ENCODE results near the gene BICRAL. TPM values are rescaled to one million over a fixed set of nuclear protein-coding genes. Genes with fewer than 3 reads are reported as not detected.

Gene BICRAL
- total RNA-seq, 3 donors from 2014 or later (not counting 1 experiment from before 2014, with no cell fraction given): 31.1 to 43.4 (median 37.1) TPM

DNA sequence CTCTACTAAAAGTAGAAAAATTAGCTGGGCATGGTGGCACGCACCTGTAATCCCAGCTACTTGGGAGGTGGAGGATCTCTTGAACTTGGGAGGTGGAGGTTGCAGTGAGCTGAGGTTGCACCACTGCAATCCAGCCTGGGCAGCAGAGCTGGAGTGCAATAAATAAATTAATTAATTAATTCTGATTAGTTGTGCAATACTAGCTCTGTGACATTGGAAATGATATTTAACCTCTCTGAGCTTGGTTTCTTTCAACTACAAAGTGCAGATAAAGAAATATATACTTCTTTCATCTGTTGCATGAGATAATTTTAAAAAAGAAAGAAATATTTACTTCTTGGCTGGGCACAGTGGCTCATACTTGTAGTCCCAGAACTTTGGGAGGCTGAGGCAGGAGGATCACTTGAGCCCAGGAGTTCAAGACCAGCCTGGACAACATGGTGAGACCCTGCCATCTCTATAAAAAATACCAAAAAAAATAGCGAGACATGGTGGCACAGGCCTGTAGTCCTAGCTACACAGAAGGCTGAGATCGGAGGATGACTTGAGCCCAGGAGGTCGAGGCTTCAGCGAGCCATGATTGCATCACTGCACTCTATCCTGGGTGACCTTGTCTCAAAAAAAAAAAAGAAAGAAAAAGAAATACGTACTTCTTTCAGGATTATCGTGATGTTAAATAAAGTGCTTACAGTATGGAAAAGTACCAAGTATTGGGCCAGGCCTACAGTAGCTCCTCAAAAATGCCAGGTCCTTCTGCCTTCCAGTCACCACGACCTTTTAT is 20.4 kb upstream of the BICRAL start:
- Mint-ChIP-seq H3K4me1 (peaks cover 17 to 31% of the 10 kb centered on the region in 2 donors), H3K27ac (no peak overlapping the region), H3K4me3 (no peak overlapping the region), H3K36me3 (no peaks in the 10 kb centered on the region), H3K9me3 (no peaks in the 10 kb centered on the region), H3K27me3 (ENCODE audit: low read depth in 2 of 2) (no peaks in the 10 kb centered on the region)
- 94% methylated on average over 8 of the region's 8 CpGs for WGBS (ENCODE audit: insufficient coverage)
- DNase-seq (no peak), ATAC-seq (no peak)
- Histone ChIP-seq H3K4me1 (ENCODE audit: control insufficient read depth, insufficient read depth, low read length) (peaks cover 6% of the 10 kb centered on the region), H3K36me3 (ENCODE audit: control insufficient read depth, insufficient read depth, low read length) (peaks cover 2% of the 10 kb centered on the region), H3K27ac (ENCODE audit: low read length) (no peak overlapping the region), H3K4me3 (ENCODE audit: low read length) (no peak overlapping the region), H3K27me3 (ENCODE audit: control insufficient read depth, insufficient read depth, low read length) (no peaks in the 10 kb centered on the region), H3K9me3 (ENCODE audit: control insufficient read depth, insufficient read depth, low read length) (no peaks in the 10 kb centered on the region)
- intact Hi-C loops (cut with micrococcal nuclease): no loop called here
- TF ChIP-seq, protein P1, sequence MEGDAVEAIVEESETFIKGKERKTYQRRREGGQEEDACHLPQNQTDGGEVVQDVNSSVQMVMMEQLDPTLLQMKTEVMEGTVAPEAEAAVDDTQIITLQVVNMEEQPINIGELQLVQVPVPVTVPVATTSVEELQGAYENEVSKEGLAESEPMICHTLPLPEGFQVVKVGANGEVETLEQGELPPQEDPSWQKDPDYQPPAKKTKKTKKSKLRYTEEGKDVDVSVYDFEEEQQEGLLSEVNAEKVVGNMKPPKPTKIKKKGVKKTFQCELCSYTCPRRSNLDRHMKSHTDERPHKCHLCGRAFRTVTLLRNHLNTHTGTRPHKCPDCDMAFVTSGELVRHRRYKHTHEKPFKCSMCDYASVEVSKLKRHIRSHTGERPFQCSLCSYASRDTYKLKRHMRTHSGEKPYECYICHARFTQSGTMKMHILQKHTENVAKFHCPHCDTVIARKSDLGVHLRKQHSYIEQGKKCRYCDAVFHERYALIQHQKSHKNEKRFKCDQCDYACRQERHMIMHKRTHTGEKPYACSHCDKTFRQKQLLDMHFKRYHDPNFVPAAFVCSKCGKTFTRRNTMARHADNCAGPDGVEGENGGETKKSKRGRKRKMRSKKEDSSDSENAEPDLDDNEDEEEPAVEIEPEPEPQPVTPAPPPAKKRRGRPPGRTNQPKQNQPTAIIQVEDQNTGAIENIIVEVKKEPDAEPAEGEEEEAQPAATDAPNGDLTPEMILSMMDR (IDR thresholded peaks at IDR 0.05): no peak

DNA sequence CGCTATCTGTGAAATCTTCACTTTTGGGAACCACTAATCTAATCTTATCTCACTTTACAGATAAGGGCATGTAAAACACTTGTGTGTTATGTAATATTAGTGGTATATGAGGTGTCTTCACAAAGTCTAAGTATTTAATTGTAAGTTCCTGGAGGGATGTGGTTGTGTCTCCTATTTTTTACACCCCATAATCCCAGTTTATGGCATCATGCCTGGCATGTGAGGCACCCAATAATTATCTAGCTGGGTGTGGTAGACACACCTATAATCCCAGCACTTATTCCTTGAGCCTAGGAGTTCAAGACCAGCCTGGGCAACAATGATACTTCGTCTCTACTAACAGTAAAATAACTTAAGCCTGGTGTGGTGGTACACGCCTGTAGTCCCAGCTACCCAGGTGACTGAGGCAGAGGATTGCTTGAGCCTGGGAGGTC is 19.4 kb upstream of the BICRAL start:
- Histone ChIP-seq H3K9me3 (ENCODE audit: control insufficient read depth, insufficient read depth, low read length) (no peaks in the 10 kb centered on the region), H3K27ac (ENCODE audit: low read length) (no peak overlapping the region), H3K4me1 (ENCODE audit: control insufficient read depth, insufficient read depth, low read length) (peaks cover 14% of the 10 kb centered on the region), H3K4me3 (ENCODE audit: low read length) (no peak overlapping the region), H3K36me3 (ENCODE audit: control insufficient read depth, insufficient read depth, low read length) (peaks cover 2% of the 10 kb centered on the region), H3K27me3 (ENCODE audit: control insufficient read depth, insufficient read depth, low read length) (no peaks in the 10 kb centered on the region)
- H3K36me3 Mint-ChIP-seq: no peaks in the 10 kb centered on the region
- 94% methylated on average over 2 of the region's 3 CpGs for WGBS (ENCODE audit: insufficient coverage)
- DNase-seq (no peak), ATAC-seq (no peak)
- no peaks in the 10 kb centered on the region for H3K9me3 Mint-ChIP-seq
- no peak overlapping the region for H3K4me3 Mint-ChIP-seq
- no peak overlapping the region for H3K27ac Mint-ChIP-seq
- intact Hi-C loops (cut with micrococcal nuclease): no loop called here
- H3K4me1 Mint-ChIP-seq: peaks cover 26 to 41% of the 10 kb centered on the region in 2 donors
- no peaks in the 10 kb centered on the region for H3K27me3 Mint-ChIP-seq (ENCODE audit: low read depth in 2 of 2)
- TF ChIP-seq, protein P1 (IDR thresholded peaks at IDR 0.05): no peak

- Mint-ChIP-seq H3K27ac (no peak overlapping the region), H3K4me1 (peaks cover 31 to 44% of the 10 kb centered on the region in 2 donors), H3K27me3 (ENCODE audit: low read depth in 2 of 2) (no peaks in the 10 kb centered on the region), H3K9me3 (no peaks in the 10 kb centered on the region), H3K4me3 (no peak overlapping the region), H3K36me3 (no peaks in the 10 kb centered on the region)
- ATAC-seq (no peak), DNase-seq (no peak)
- Histone ChIP-seq H3K27ac (ENCODE audit: low read length) (no peak overlapping the region), H3K4me3 (ENCODE audit: low read length) (no peak overlapping the region), H3K9me3 (ENCODE audit: control insufficient read depth, insufficient read depth, low read length) (no peaks in the 10 kb centered on the region), H3K36me3 (ENCODE audit: control insufficient read depth, insufficient read depth, low read length) (peaks cover 2% of the 10 kb centered on the region), H3K27me3 (ENCODE audit: control insufficient read depth, insufficient read depth, low read length) (no peaks in the 10 kb centered on the region), H3K4me1 (ENCODE audit: control insufficient read depth, insufficient read depth, low read length) (peaks cover 18% of the 10 kb centered on the region)
- TF ChIP-seq, protein P1 (IDR thresholded peaks at IDR 0.05): no peak
- WGBS (ENCODE audit: insufficient coverage): 100% methylated on average over 1 of the region's 3 CpGs
- intact Hi-C loops (cut with micrococcal nuclease): no loop called here
Observed at GRCh38 chr6:42762950-42763349, 18.9 kb upstream of the BICRAL start.

Measured in natural killer cell (primary cell).